Hepatocyte (in vitro differentiated cells): ENCODE data around the gene LURAP1L. TPM values are rescaled to one million over a fixed set of nuclear protein-coding genes. Genes with fewer than 3 reads are reported as not detected.
"Not testable (repeated sequence)": the region's sequence is repeated elsewhere in the genome, so short reads cannot be mapped to it uniquely, and the experiment has no call there.

Source experiments
- DNase-seq: peaks from one replicate; pipeline ENCODE4 v3.0.0-alpha.2; 2016; ENCODE audit warnings: low spot score
- H2AFZ ChIP-seq: fragments of 200-600 bp; sonication (generic); 2 replicates; pipeline ENCODE4 v1.6.0; 2016; ENCODE audit warnings: antibody characterized with exemption, mild to moderate bottlenecking
- H3K27ac ChIP-seq: fragments of 200-600 bp; sonication (generic); 2 replicates; pipeline ENCODE4 v1.5.1; 2016; ENCODE audit warnings: mild to moderate bottlenecking
- H3K27me3 ChIP-seq: fragments of 200-600 bp; sonication (generic); 2 replicates; pipeline ENCODE4 v1.6.1; 2016
- H3K36me3 ChIP-seq: fragments of 200-600 bp; sonication (generic); replicated peaks from 2 replicates; pipeline ENCODE4 v1.5.1; 2016; ENCODE audit warnings: low read depth; ENCODE audit not compliant: insufficient read depth
- H3K4me1 ChIP-seq: fragments of 200-600 bp; sonication (generic); 2 replicates; pipeline ENCODE4 v1.5.1; 2016; ENCODE audit warnings: mild to moderate bottlenecking, moderate library complexity; ENCODE audit not compliant: insufficient read depth
- H3K4me2 ChIP-seq: fragments of 200-600 bp; sonication (generic); 2 replicates; pipeline ENCODE4 v1.6.0; 2016
- H3K4me3 ChIP-seq: fragments of 200-600 bp; sonication (generic); 2 replicates; pipeline ENCODE4 v1.5.1; 2016; ENCODE audit warnings: mild to moderate bottlenecking
- H3K79me2 ChIP-seq: fragments of 200-600 bp; sonication (generic); 2 replicates; pipeline ENCODE4 v1.6.0; 2017; ENCODE audit warnings: mild to moderate bottlenecking
- H3K9me2 ChIP-seq: fragments of 200-600 bp; sonication (generic); replicated peaks from 2 replicates; pipeline ENCODE4 v1.6.0; 2017; ENCODE audit warnings: mild to moderate bottlenecking; ENCODE audit not compliant: insufficient read depth
- H3K9me3 ChIP-seq: fragments of 200-600 bp; sonication (generic); 2 replicates; pipeline ENCODE4 v1.5.1; 2016; ENCODE audit warnings: low read depth, mild to moderate bottlenecking
- H4K20me1 ChIP-seq: fragments of 200-600 bp; sonication (generic); 2 replicates; pipeline ENCODE4 v1.6.0; 2016; ENCODE audit warnings: mild to moderate bottlenecking; ENCODE audit not compliant: insufficient read depth, poor library complexity, severe bottlenecking
- CTCF ChIP-seq: fragments of 200-600 bp; sonication (generic); IDR thresholded peaks from 2 replicates; pipeline ENCODE4 v1.5.1; 2016; ENCODE audit warnings: antibody characterized with exemption, mild to moderate bottlenecking; ENCODE audit not compliant: poor library complexity
- EZH2 ChIP-seq: fragments of 200-600 bp; sonication (generic); IDR thresholded peaks from 2 replicates; pipeline ENCODE4 v1.6.1; 2016; ENCODE audit warnings: antibody characterized with exemption, mild to moderate bottlenecking, borderline replicate concordance
- EZH2phosphoT487 ChIP-seq: fragments of 200-600 bp; sonication (generic); IDR thresholded peaks from one replicate; pipeline ENCODE4 v1.6.1; 2018; ENCODE audit warnings: antibody characterized with exemption, mild to moderate bottlenecking, low read depth, moderate library complexity; ENCODE audit not compliant: unreplicated experiment, severe bottlenecking
- WGBS: methylation state at CpG from one replicate; pipeline ENCODE4 v1.1.6; 2016; ENCODE audit warnings: low lambda C conversion rate; ENCODE audit errors: missing lambda C conversion rate; 5-methylcytosine and 5-hydroxymethylcytosine counted together
- polyA plus RNA-seq: library from polyadenylated mRNA; unstranded; fragments of >200 nt; fragmentation: Nextera tagmentation; extraction: Ambion mirVana; gene quantifications from 2 replicates; pipeline ENCODE4 v1.2.1, GENCODE V29; 2016
- total RNA-seq: library from RNA; depleted of rRNA; stranded (reverse); fragments of >200 nt; gene quantifications from 2 replicates; pipeline ENCODE4 v1.2.3, GENCODE V29; 2014

LURAP1L gene
- total and polyA plus RNA-seq, 2 experiments from 2014 or later, result 36.1 to 37.6 TPM

DNA sequence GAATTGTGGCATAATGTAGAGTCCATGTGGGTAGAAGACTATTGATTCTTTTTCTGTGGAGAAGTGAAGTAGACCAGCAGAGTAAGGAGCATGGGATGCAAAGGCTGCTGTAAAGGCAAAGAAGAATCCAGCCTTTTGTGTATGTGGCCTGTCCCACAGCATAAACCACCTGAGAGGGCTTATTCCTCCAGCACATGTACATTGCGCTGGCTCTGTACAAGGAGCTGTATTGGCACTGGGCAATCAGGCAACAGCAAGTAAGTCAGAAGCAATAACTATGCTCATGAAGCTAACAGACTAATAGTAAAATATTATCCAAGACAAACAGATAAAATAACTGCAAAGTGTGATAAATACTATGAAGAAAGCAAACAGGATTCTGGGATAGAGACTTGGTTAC, 86.2 kb downstream of the LURAP1L start:
- H3K27ac ChIP-seq, result peak overlapping the region; percentile 81
- H3K36me3 ChIP-seq, result no peaks in the 10 kb centered on the region
- no peak overlapping the region for H2AFZ ChIP-seq
- WGBS, result 74% methylated on average over 1 of the region's 1 CpG
- H4K20me1 ChIP-seq, result no peaks in the 10 kb centered on the region
- no peak for TF ChIP-seq EZH2
- no peak for TF ChIP-seq CTCF
- TF ChIP-seq EZH2phosphoT487, result no peak
- DNase-seq, result no peak
- H3K9me3 ChIP-seq, result no peaks in the 10 kb centered on the region
- no peaks in the 10 kb centered on the region for H3K27me3 ChIP-seq
- no peaks in the 10 kb centered on the region for H3K79me2 ChIP-seq
- H3K4me2 ChIP-seq, result no peak overlapping the region
- H3K9me2 ChIP-seq, result no peaks in the 10 kb centered on the region
- peaks cover 19% of the 10 kb centered on the region for H3K4me1 ChIP-seq
- no peak overlapping the region for H3K4me3 ChIP-seq

GRCh38 chr9:12862611-12863410, 88.0 kb downstream of the LURAP1L start:
- Histone ChIP-seq H3K4me1 (peaks cover 19% of the 10 kb centered on the region), H3K27ac (no peak overlapping the region), H3K4me3 (no peak overlapping the region), H3K27me3 (no peaks in the 10 kb centered on the region), H3K4me2 (no peak overlapping the region), H3K79me2 (no peaks in the 10 kb centered on the region), H3K9me3 (no peaks in the 10 kb centered on the region), H4K20me1 (no peaks in the 10 kb centered on the region), H2AFZ (no peak overlapping the region), H3K36me3 (no peaks in the 10 kb centered on the region), H3K9me2 (no peaks in the 10 kb centered on the region)
- WGBS, result 66% methylated on average over 3 of the region's 3 CpGs
- DNase-seq, result no peak
- TF ChIP-seq CTCF (no peak), EZH2phosphoT487 (no peak), EZH2 (no peak)

DNA sequence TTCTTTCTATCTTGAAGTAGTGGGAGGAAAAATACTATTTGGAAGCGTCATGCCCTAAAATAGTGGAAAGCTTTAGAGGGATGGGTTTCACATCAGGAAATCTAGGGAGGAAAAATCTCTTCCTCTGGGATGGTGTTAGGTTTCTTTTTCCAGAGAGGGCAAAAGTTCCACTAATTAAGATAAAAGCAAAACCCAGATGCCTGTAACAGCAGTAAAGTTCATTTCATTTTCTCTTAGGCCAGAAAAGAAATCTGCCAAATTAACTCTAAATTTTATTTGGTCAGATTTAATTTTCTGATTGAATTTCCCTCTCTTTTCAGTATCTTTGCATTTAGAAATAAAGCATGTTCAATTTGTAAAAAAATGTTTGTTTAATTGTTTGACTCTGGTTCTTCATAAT, 88.8 kb downstream of the LURAP1L start:
- no peak overlapping the region for H3K27ac ChIP-seq
- H3K9me3 ChIP-seq, result no peaks in the 10 kb centered on the region
- TF ChIP-seq EZH2 (no peak), CTCF (no peak), EZH2phosphoT487 (no peak)
- no peak overlapping the region for H2AFZ ChIP-seq
- H3K27me3 ChIP-seq, result no peaks in the 10 kb centered on the region
- DNase-seq, result no peak
- H3K4me3 ChIP-seq, result no peak overlapping the region
- WGBS, result 55% methylated on average over 1 of the region's 1 CpG
- no peaks in the 10 kb centered on the region for H3K36me3 ChIP-seq
- H4K20me1 ChIP-seq, result no peaks in the 10 kb centered on the region
- H3K79me2 ChIP-seq, result no peaks in the 10 kb centered on the region
- peaks cover 19% of the 10 kb centered on the region for H3K4me1 ChIP-seq
- H3K9me2 ChIP-seq, result no peaks in the 10 kb centered on the region
- H3K4me2 ChIP-seq, result no peak overlapping the region

GRCh38 chr9:12865380-12865779, 90.6 kb downstream of the LURAP1L start:
- not testable (repeated sequence) for H3K4me3 ChIP-seq, H3K36me3 ChIP-seq, H2AFZ ChIP-seq, DNase-seq, H3K27me3 ChIP-seq, H3K4me2 ChIP-seq, H3K79me2 ChIP-seq, H3K9me2 ChIP-seq, H3K27ac ChIP-seq, H3K9me3 ChIP-seq, H4K20me1 ChIP-seq
- WGBS, result 86% methylated on average over 3 of the region's 3 CpGs
- peaks cover 19% of the 10 kb centered on the region for H3K4me1 ChIP-seq
